ENCODE measurements around the gene METTL18.

METTL18 gene

GRCh38 chr1:169785267-169785666 lies 9.4 kb downstream of the METTL18 start:
- H3K27me3 ChIP-seq (ENCODE audit: control insufficient read depth in 1 of 2, insufficient read depth in 2 of 2, low read length in 2 of 2), result peaks cover 4 to 6% of the 10 kb centered on the region in 2 donors
- H3K9ac ChIP-seq (ENCODE audit: low read length in 2 of 2), result no peak overlapping the region
- no peaks in the 10 kb centered on the region for H3K36me3 ChIP-seq (ENCODE audit: control insufficient read depth in 2 of 2, insufficient read depth in 2 of 2, low read length in 2 of 2)
- no peak overlapping the region for H3K27ac ChIP-seq (ENCODE audit: low read length)
- no peaks in the 10 kb centered on the region for H3K9me3 ChIP-seq (ENCODE audit: control insufficient read depth in 2 of 2, low read length in 2 of 2)
- no peak overlapping the region for H3K4me3 ChIP-seq (ENCODE audit: low read length in 2 of 2)
- H3K4me1 ChIP-seq (ENCODE audit: control insufficient read depth, insufficient read depth, low read length), result no peaks in the 10 kb centered on the region

GRCh38 chr1:169784102-169784501 lies 10.6 kb downstream of the METTL18 start:
- H3K4me3 ChIP-seq (ENCODE audit: low read length in 2 of 2), result no peak overlapping the region
- H3K27ac ChIP-seq (ENCODE audit: low read length), result no peak overlapping the region
- no peaks in the 10 kb centered on the region for H3K4me1 ChIP-seq (ENCODE audit: control insufficient read depth, insufficient read depth, low read length)
- H3K9me3 ChIP-seq (ENCODE audit: control insufficient read depth in 2 of 2, low read length in 2 of 2), result no peaks in the 10 kb centered on the region
- peaks cover 4 to 6% of the 10 kb centered on the region in 2 donors for H3K27me3 ChIP-seq (ENCODE audit: control insufficient read depth in 1 of 2, insufficient read depth in 2 of 2, low read length in 2 of 2)
- H3K36me3 ChIP-seq (ENCODE audit: control insufficient read depth in 2 of 2, insufficient read depth in 2 of 2, low read length in 2 of 2), result no peaks in the 10 kb centered on the region
- no peak overlapping the region for H3K9ac ChIP-seq (ENCODE audit: low read length in 2 of 2)

DNA sequence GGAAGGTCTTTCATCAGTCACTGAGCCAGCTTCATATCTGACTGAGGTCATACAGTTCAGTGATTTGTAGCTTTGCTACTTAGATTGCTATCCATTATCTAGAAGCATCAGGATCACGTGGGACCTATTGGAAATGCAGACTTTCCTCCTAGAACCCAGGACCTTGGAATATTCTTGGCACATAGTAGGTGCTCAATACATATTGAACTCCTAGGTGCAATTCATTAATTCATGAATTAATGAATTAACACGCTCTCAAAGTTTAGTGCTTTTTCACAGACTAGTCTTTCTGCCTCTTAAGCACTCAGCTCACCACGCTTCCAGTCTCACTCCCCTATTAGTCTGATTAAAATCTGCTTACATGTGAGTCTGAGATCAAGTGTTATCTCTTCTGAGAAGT lies 12.1 kb downstream of the METTL18 start:
- Histone ChIP-seq H3K36me3 (ENCODE audit: control insufficient read depth in 2 of 2, insufficient read depth in 2 of 2, low read length in 2 of 2) (no peaks in the 10 kb centered on the region), H3K27ac (ENCODE audit: low read length) (no peak overlapping the region), H3K4me3 (ENCODE audit: low read length in 2 of 2) (no peak overlapping the region), H3K27me3 (ENCODE audit: control insufficient read depth in 1 of 2, insufficient read depth in 2 of 2, low read length in 2 of 2) (peaks cover 4 to 6% of the 10 kb centered on the region in 2 donors), H3K4me1 (ENCODE audit: control insufficient read depth, insufficient read depth, low read length) (no peaks in the 10 kb centered on the region), H3K9ac (ENCODE audit: low read length in 2 of 2) (no peak overlapping the region), H3K9me3 (ENCODE audit: control insufficient read depth in 2 of 2, low read length in 2 of 2) (no peaks in the 10 kb centered on the region)

- H3K4me1 ChIP-seq (ENCODE audit: control insufficient read depth, insufficient read depth, low read length), result no peaks in the 10 kb centered on the region
- H3K27ac ChIP-seq (ENCODE audit: low read length), result no peak overlapping the region
- H3K27me3 ChIP-seq (ENCODE audit: control insufficient read depth in 1 of 2, insufficient read depth in 2 of 2, low read length in 2 of 2), result peaks cover 0 to 4% of the 10 kb centered on the region in 2 donors
- H3K36me3 ChIP-seq (ENCODE audit: control insufficient read depth in 2 of 2, insufficient read depth in 2 of 2, low read length in 2 of 2), result no peaks in the 10 kb centered on the region
- H3K4me3 ChIP-seq (ENCODE audit: low read length in 2 of 2), result no peak overlapping the region
- H3K9ac ChIP-seq (ENCODE audit: low read length in 2 of 2), result no peak overlapping the region
- no peaks in the 10 kb centered on the region for H3K9me3 ChIP-seq (ENCODE audit: control insufficient read depth in 2 of 2, low read length in 2 of 2)
Measured at GRCh38 chr1:169779970-169780369, 14.7 kb downstream of the METTL18 start.

DNA sequence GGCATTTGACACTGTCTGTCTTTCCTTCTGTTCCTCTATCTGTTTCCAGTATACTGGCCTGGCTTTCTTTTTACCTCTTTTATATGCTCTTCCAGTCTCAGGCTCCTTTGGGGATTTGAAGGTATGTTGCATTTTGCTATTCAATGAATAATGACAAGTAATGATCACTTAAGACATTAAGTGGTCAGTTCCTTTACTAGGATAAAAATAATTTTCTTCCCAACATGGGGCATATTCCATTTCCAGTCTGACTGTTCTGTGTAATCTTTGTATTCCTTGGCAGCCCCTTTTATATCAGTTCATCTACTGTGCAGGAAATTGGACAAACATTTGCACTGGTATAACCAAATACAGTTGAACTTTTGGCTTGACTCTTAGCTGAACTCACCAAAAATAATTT lies 15.6 kb downstream of the METTL18 start:
- Histone ChIP-seq H3K27ac (ENCODE audit: low read length) (no peak overlapping the region), H3K27me3 (ENCODE audit: control insufficient read depth in 1 of 2, insufficient read depth in 2 of 2, low read length in 2 of 2) (peaks cover 0 to 4% of the 10 kb centered on the region in 2 donors), H3K9ac (ENCODE audit: low read length in 2 of 2) (no peak overlapping the region), H3K9me3 (ENCODE audit: control insufficient read depth in 2 of 2, low read length in 2 of 2) (no peaks in the 10 kb centered on the region), H3K4me1 (ENCODE audit: control insufficient read depth, insufficient read depth, low read length) (no peaks in the 10 kb centered on the region), H3K36me3 (ENCODE audit: control insufficient read depth in 2 of 2, insufficient read depth in 2 of 2, low read length in 2 of 2) (no peaks in the 10 kb centered on the region), H3K4me3 (ENCODE audit: low read length in 2 of 2) (no peak overlapping the region)

GRCh38 chr1:169776440-169776839 lies 18.3 kb downstream of the METTL18 start:
- no peaks in the 10 kb centered on the region for H3K4me1 ChIP-seq (ENCODE audit: control insufficient read depth, insufficient read depth, low read length)
- no peaks in the 10 kb centered on the region for H3K9me3 ChIP-seq (ENCODE audit: control insufficient read depth in 2 of 2, low read length in 2 of 2)
- no peak overlapping the region for H3K4me3 ChIP-seq (ENCODE audit: low read length in 2 of 2)
- no peaks in the 10 kb centered on the region for H3K36me3 ChIP-seq (ENCODE audit: control insufficient read depth in 2 of 2, insufficient read depth in 2 of 2, low read length in 2 of 2)
- no peak overlapping the region for H3K9ac ChIP-seq (ENCODE audit: low read length in 2 of 2)
- no peak overlapping the region for H3K27ac ChIP-seq (ENCODE audit: low read length)
- H3K27me3 ChIP-seq (ENCODE audit: control insufficient read depth in 1 of 2, insufficient read depth in 2 of 2, low read length in 2 of 2), result no peaks in the 10 kb centered on the region

- Histone ChIP-seq H3K4me3 (ENCODE audit: low read length in 2 of 2) (no peak overlapping the region), H3K9me3 (ENCODE audit: control insufficient read depth in 2 of 2, low read length in 2 of 2) (no peaks in the 10 kb centered on the region), H3K27me3 (ENCODE audit: control insufficient read depth in 1 of 2, insufficient read depth in 2 of 2, low read length in 2 of 2) (no peaks in the 10 kb centered on the region), H3K9ac (ENCODE audit: low read length in 2 of 2) (no peak overlapping the region), H3K4me1 (ENCODE audit: control insufficient read depth, insufficient read depth, low read length) (no peaks in the 10 kb centered on the region), H3K27ac (ENCODE audit: low read length) (no peak overlapping the region), H3K36me3 (ENCODE audit: control insufficient read depth in 2 of 2, insufficient read depth in 2 of 2, low read length in 2 of 2) (no peaks in the 10 kb centered on the region)
Measured at GRCh38 chr1:169768161-169768560, 26.5 kb downstream of the METTL18 start.

DNA sequence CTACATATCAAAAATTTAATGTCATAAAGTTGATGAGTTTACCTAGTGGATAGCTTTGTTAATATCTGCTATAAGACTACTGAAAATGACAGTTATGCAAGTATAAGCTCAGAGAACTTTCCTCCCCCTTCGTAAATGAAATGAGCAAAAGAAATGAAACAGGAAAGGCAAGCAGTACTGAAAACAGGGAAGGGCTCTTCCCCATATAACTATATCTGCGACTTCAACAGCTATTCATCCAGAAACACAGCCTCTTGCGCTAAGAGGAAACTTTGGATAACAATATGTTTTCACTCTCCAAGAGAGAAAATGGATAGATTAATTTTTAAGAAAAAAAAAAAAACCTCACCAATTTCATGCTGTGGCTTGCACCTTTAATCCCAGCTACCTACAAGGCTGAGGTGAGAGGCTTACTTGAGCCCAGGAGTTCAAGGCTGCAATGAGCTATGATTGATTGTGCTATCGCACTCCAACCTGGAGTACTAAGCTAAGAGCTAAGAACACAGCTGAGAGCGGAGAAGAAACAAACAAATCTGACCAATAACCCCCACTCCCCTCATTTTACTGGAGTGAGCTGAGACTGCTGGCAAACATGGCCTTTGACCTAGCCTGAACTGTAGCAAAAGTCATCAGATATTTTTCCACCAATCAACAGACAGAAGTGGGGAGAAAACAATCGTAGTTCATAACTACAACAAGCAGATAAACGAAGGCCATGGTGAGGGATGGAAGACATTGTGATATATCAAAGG lies 29.0 kb downstream of the METTL18 start:
- Histone ChIP-seq H3K4me3 (ENCODE audit: low read length in 2 of 2) (no peak overlapping the region), H3K9ac (ENCODE audit: low read length in 2 of 2) (no peak overlapping the region), H3K27me3 (ENCODE audit: control insufficient read depth in 1 of 2, insufficient read depth in 2 of 2, low read length in 2 of 2) (no peaks in the 10 kb centered on the region), H3K36me3 (ENCODE audit: control insufficient read depth in 2 of 2, insufficient read depth in 2 of 2, low read length in 2 of 2) (no peaks in the 10 kb centered on the region), H3K27ac (ENCODE audit: low read length) (no peak overlapping the region), H3K9me3 (ENCODE audit: control insufficient read depth in 2 of 2, low read length in 2 of 2) (no peaks in the 10 kb centered on the region), H3K4me1 (ENCODE audit: control insufficient read depth, insufficient read depth, low read length) (no peaks in the 10 kb centered on the region)

- Histone ChIP-seq H3K4me1 (ENCODE audit: control insufficient read depth, insufficient read depth, low read length) (no peaks in the 10 kb centered on the region), H3K9me3 (ENCODE audit: control insufficient read depth in 2 of 2, low read length in 2 of 2) (no peaks in the 10 kb centered on the region), H3K27me3 (ENCODE audit: control insufficient read depth in 1 of 2, insufficient read depth in 2 of 2, low read length in 2 of 2) (no peaks in the 10 kb centered on the region), H3K27ac (ENCODE audit: low read length) (no peak overlapping the region), H3K36me3 (ENCODE audit: control insufficient read depth in 2 of 2, insufficient read depth in 2 of 2, low read length in 2 of 2) (no peaks in the 10 kb centered on the region), H3K4me3 (ENCODE audit: low read length in 2 of 2) (no peak overlapping the region), H3K9ac (ENCODE audit: low read length in 2 of 2) (no peak overlapping the region)
Measured at GRCh38 chr1:169764919-169765318, 29.8 kb downstream of the METTL18 start.

GRCh38 chr1:169762699-169763098 lies 32.0 kb downstream of the METTL18 start:
- no peak overlapping the region for H3K9ac ChIP-seq (ENCODE audit: low read length in 2 of 2)
- no peaks in the 10 kb centered on the region for H3K9me3 ChIP-seq (ENCODE audit: control insufficient read depth in 2 of 2, low read length in 2 of 2)
- H3K27me3 ChIP-seq (ENCODE audit: control insufficient read depth in 1 of 2, insufficient read depth in 2 of 2, low read length in 2 of 2), result no peaks in the 10 kb centered on the region
- no peaks in the 10 kb centered on the region for H3K4me1 ChIP-seq (ENCODE audit: control insufficient read depth, insufficient read depth, low read length)
- H3K27ac ChIP-seq (ENCODE audit: low read length), result no peak overlapping the region
- no peak overlapping the region for H3K4me3 ChIP-seq (ENCODE audit: low read length in 2 of 2)
- H3K36me3 ChIP-seq (ENCODE audit: control insufficient read depth in 2 of 2, insufficient read depth in 2 of 2, low read length in 2 of 2), result no peaks in the 10 kb centered on the region

DNA sequence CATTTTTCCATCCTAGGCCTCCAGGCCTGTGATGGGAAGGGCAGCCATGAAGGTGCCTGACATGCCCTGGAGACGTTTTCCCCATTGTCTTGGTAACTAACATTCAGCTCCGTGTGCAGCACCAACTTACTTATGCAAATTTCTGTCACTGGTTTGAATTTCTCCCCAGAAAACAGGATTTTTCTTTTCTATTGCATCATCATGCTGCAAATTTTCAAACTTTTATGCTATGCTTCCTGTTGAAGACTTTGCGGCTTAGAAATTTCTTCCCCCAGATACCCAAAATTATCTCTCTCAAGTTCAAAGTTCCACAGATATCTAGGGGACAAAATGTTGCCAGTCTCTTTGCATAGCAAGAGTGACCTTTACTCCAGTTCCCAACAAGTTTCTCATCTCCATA lies 35.7 kb downstream of the METTL18 start:
- Histone ChIP-seq H3K27ac (ENCODE audit: low read length) (no peak overlapping the region), H3K9me3 (ENCODE audit: control insufficient read depth in 2 of 2, low read length in 2 of 2) (no peaks in the 10 kb centered on the region), H3K36me3 (ENCODE audit: control insufficient read depth in 2 of 2, insufficient read depth in 2 of 2, low read length in 2 of 2) (no peaks in the 10 kb centered on the region), H3K27me3 (ENCODE audit: control insufficient read depth in 1 of 2, insufficient read depth in 2 of 2, low read length in 2 of 2) (no peaks in the 10 kb centered on the region), H3K4me1 (ENCODE audit: control insufficient read depth, insufficient read depth, low read length) (no peaks in the 10 kb centered on the region), H3K4me3 (ENCODE audit: low read length in 2 of 2) (no peak overlapping the region), H3K9ac (ENCODE audit: low read length in 2 of 2) (no peak overlapping the region)
